A549 (cell line): ENCODE results near the gene PRRX2. TPM values are rescaled to one million over a fixed set of nuclear protein-coding genes. Genes with fewer than 3 reads are reported as not detected.
A peak's percentile ranks its signal among the peaks of the same experiment; 100 is the strongest.

Experiments
- ATAC-seq, 2 experiments: fragments of 200-7000 bp in 1 of 2; fragments of >200 bp in 1 of 2; cut with Nextera tagmentation in 1 of 2; cut with Tn5 transposase in 1 of 2; 3 replicates each; pipeline versions ENCODE4 v1.8.0 to v1.9.1; 2018 to 2020; ENCODE audit warnings: mild to moderate bottlenecking in 1 of 2, moderate library complexity in 1 of 2
- CTCF ChIA-PET: fragments of 300-600 bp; sonication (Branson Sonifier 250); formaldehyde crosslinking; extraction: SDS; loops from one replicate; lab custom pipeline; 2021; ENCODE audit warnings: antibody characterized with exemption, inconsistent platforms; lab: Yijun Ruan, JAX
- POLR2A ChIA-PET: fragments of 350-600 bp; formaldehyde crosslinking; extraction: SDS; loops from one replicate; lab custom pipeline; 2021; ENCODE audit warnings: antibody characterized with exemption, inconsistent platforms; lab: Yijun Ruan, JAX
- DNase-seq, 2 experiments: peaks; one replicate each; pipeline versions ENCODE4 v3.0.0 to v3.0.0-alpha.2; 2011 to 2016; ENCODE audit warnings: low read depth in 1 of 2, low spot score in 1 of 2
- FAIRE-seq: peaks from 2 replicates; lab custom pipeline; 2011; peaks lifted over from hg19 to GRCh38; lab: Jason Lieb, UNC
- H3K27ac ChIP-seq, 2 experiments: fragments of >200 bp; sonication (Bioruptor Twin); formaldehyde crosslinking; 3 replicates each; pipeline ENCODE4 v1.5.1; 2016 to 2017
- H3K4me1 ChIP-seq: fragments of >200 bp; sonication (Bioruptor Twin); formaldehyde crosslinking; 3 replicates; pipeline ENCODE4 v1.6.1; 2016
- H3K4me2 ChIP-seq: fragments of >200 bp; sonication (Bioruptor Twin); formaldehyde crosslinking; 3 replicates; pipeline ENCODE4 v1.6.1; 2016
- H3K4me3 ChIP-seq: fragments of >200 bp; sonication (Bioruptor Twin); formaldehyde crosslinking; 3 replicates; pipeline ENCODE4 v1.5.1; 2016
- H3K9me3 ChIP-seq: fragments of >200 bp; sonication (Bioruptor Twin); formaldehyde crosslinking; 3 replicates; pipeline ENCODE4 v1.6.1; 2016
- BHLHE40 ChIP-seq: IDR thresholded peaks from 2 replicates; pipeline ENCODE4 v1.6.1; 2012; ENCODE audit warnings: low read depth, low read length, inconsistent platforms
- CBX8 ChIP-seq: fragments of 200-600 bp; sonication (generic); IDR thresholded peaks from 2 replicates; pipeline ENCODE4 v1.6.1; 2016
- CEBPB ChIP-seq, 2 experiments: fragments of >200 bp in 1 of 2; sonication (Bioruptor Twin) in 1 of 2; formaldehyde crosslinking in 1 of 2; IDR thresholded peaks; 2 replicates each; pipeline ENCODE4 v1.6.1; 2012 to 2016
- CHD2 ChIP-seq: fragments of 150-350 bp; IDR thresholded peaks from 2 replicates; pipeline ENCODE4 v1.6.1; 2014; ENCODE audit warnings: low read length; ENCODE audit not compliant: partially characterized antibody
- E2F6 ChIP-seq: IDR thresholded peaks from 2 replicates; pipeline ENCODE4 v1.6.1; 2012; ENCODE audit warnings: low read depth, borderline replicate concordance
- ELK1 ChIP-seq: fragments of 150-350 bp; IDR thresholded peaks from 2 replicates; pipeline ENCODE4 v1.6.1; 2014; ENCODE audit warnings: low read depth, mild to moderate bottlenecking, low read length
- HOXA7 ChIP-seq: fragments of 250-450 bp; sonication (Bioruptor Pico); IDR thresholded peaks from 2 replicates; pipeline ENCODE4 v1.5.0; 2020; ENCODE audit warnings: mild to moderate bottlenecking, moderate library complexity
- HOXB5 ChIP-seq: fragments of 250-450 bp; sonication (Bioruptor Pico); IDR thresholded peaks from 2 replicates; pipeline ENCODE4 v1.5.0; 2020; ENCODE audit warnings: mild to moderate bottlenecking, moderate library complexity
- KDM5A ChIP-seq: fragments of 200-600 bp; sonication (generic); IDR thresholded peaks from 2 replicates; pipeline ENCODE4 v1.6.1; 2016; ENCODE audit warnings: antibody characterized with exemption, mild to moderate bottlenecking
- NFE2L2 ChIP-seq: fragments of 150-350 bp; conservative IDR thresholded peaks from 2 replicates; pipeline ENCODE4 v1.6.1; 2014; ENCODE audit warnings: low read length
- NPAS2 ChIP-seq: fragments of 250-450 bp; sonication (Bioruptor Pico); IDR thresholded peaks from 2 replicates; pipeline ENCODE4 v1.8.0; 2022; ENCODE audit warnings: mild to moderate bottlenecking, moderate library complexity, borderline replicate concordance
- RARB ChIP-seq: fragments of 250-450 bp; sonication (Bioruptor Pico); IDR thresholded peaks from 2 replicates; pipeline ENCODE4 v1.8.0; 2021; ENCODE audit warnings: mild to moderate bottlenecking, moderate library complexity
- RCOR1 ChIP-seq: fragments of 150-350 bp; IDR thresholded peaks from 2 replicates; pipeline ENCODE4 v1.6.1; 2014; ENCODE audit warnings: antibody characterized with exemption, low read length, low read depth
- RNF2 ChIP-seq: fragments of 200-600 bp; sonication (generic); IDR thresholded peaks from 2 replicates; pipeline ENCODE4 v1.6.1; 2016; ENCODE audit warnings: low read depth, mild to moderate bottlenecking, antibody characterized with exemption, moderate library complexity, borderline replicate concordance
- SMC3 ChIP-seq: fragments of >200 bp; sonication (Bioruptor Twin); formaldehyde crosslinking; IDR thresholded peaks from 3 replicates; pipeline ENCODE4 v1.6.1; 2018; ENCODE audit warnings: inconsistent platforms
- SREBF2 ChIP-seq: fragments of 450-650 bp; IDR thresholded peaks from 2 replicates; pipeline ENCODE4 v1.6.1; 2014; ENCODE audit warnings: mild to moderate bottlenecking, moderate library complexity
- USF2 ChIP-seq: fragments of 450-650 bp; IDR thresholded peaks from 2 replicates; pipeline ENCODE4 v1.6.1; 2014; ENCODE audit warnings: antibody characterized with exemption
- ZFP36 ChIP-seq: fragments of 450-650 bp; IDR thresholded peaks from 2 replicates; pipeline ENCODE4 v1.6.1; 2014; ENCODE audit warnings: borderline replicate concordance; ENCODE audit not compliant: partially characterized antibody
- ZNF302 ChIP-seq: fragments of 250-450 bp; sonication (Bioruptor Pico); IDR thresholded peaks from 2 replicates; pipeline ENCODE4 v1.9.0; 2021; ENCODE audit warnings: inconsistent platforms, mild to moderate bottlenecking, moderate library complexity
- WGBS: methylation state at CpG from one replicate; pipeline ENCODE4 v1.1.6; 2017; ENCODE audit errors: missing lambda C conversion rate; 5-methylcytosine and 5-hydroxymethylcytosine counted together
- polyA plus RNA-seq, 4 experiments: library from polyadenylated mRNA; depleted of rRNA in 3 of 4; stranded (reverse); fragments of >200 nt; fragmentation: RNase III in 1 of 4; extraction: RNeasy Plus Mini Kit Qiagen cat#74134 plus additional on column Dnase treatment in 1 of 4; gene quantifications; 2 replicates in 3 of 4; 3 replicates in 1 of 4; pipeline ENCODE4 v1.2.3, GENCODE V29; 2011 to 2017

The PRRX2 gene
- polyA plus RNA-seq, 2 of the 4 experiments (the other 2 are of a cell fraction) = 0.90 to 2.7 TPM

- ChIA-PET CTCF (interaction anchor here (1.2 to 2.4 kb wide), 3 partner anchors 9 to 16 kb away, joined by 4 to 10 read pairs (median 5); no protein-coding TSS in a partner anchor), POLR2A (no interaction called here)
- Histone ChIP-seq H3K27ac (peak overlapping the region in 1 of 2 experiments; percentile 85; a peak in 3 of 6 replicates), H3K4me2 (no peak overlapping the region), H3K4me3 (no peak overlapping the region), H3K4me1 (peaks cover 38% of the 10 kb centered on the region), H3K9me3 (no peaks in the 10 kb centered on the region)
- no peak for TF ChIP-seq CBX8
- TF ChIP-seq RCOR1 = no peak
- TF ChIP-seq ZFP36 = no peak
- DNase-seq (no peak), ATAC-seq (no peak), FAIRE-seq (no peak)
- 90% methylated on average over 10 of the region's 11 CpGs for WGBS
These were observed 23.0 kb downstream of the PRRX2 start for GRCh38 chr9:129688285-129689043.

- CTCF ChIA-PET = interaction anchor here (0.6 to 1.4 kb wide), 3 partner anchors 35 to 91 kb away, joined by 3 to 4 read pairs (median 3); no protein-coding TSS in a partner anchor
These were observed 27.1 kb downstream of the PRRX2 start for GRCh38 chr9:129692534-129692933.

GRCh38 chr9:129693741-129694140 is 28.3 kb downstream of the PRRX2 start:
- Histone ChIP-seq H3K27ac (peak overlapping the region in 1 of 2 experiments; percentile 13; a peak in 1 of 6 replicates), H3K4me2 (no peak overlapping the region), H3K4me1 (peaks cover 13% of the 10 kb centered on the region), H3K4me3 (no peak overlapping the region), H3K9me3 (no peaks in the 10 kb centered on the region)
- no peak for DNase-seq
- no peak for ATAC-seq
- ChIA-PET CTCF (interaction anchor here (1.1 to 4.5 kb wide), 2 partner anchors 23 to 43 kb away, joined by 3 to 21 read pairs; no protein-coding TSS in a partner anchor), POLR2A (no interaction called here)
- FAIRE-seq = no peak
- TF ChIP-seq BHLHE40 (no peak), E2F6 (no peak), KDM5A (no peak), NPAS2 (CRISPR knock-in tag) (no peak)
- WGBS = 79% methylated on average over 8 of the region's 8 CpGs

More at GRCh38 chr9:129692534-129692933, 27.1 kb downstream of the PRRX2 start:
- Histone ChIP-seq H3K4me3 (no peak overlapping the region), H3K27ac (no peak overlapping the region), H3K4me2 (no peak overlapping the region), H3K9me3 (no peaks in the 10 kb centered on the region), H3K4me1 (peaks cover 12% of the 10 kb centered on the region)
- WGBS = 76% methylated on average over 5 of the region's 5 CpGs
- ATAC-seq (no peak), FAIRE-seq (no peak), DNase-seq (no peak)
- POLR2A ChIA-PET = no interaction called here
- no peak for TF ChIP-seq NFE2L2
- no peak for TF ChIP-seq SREBF2
- TF ChIP-seq ZNF302 (CRISPR knock-in tag) = no peak
- TF ChIP-seq HOXA7 (CRISPR knock-in tag) = no peak
- TF ChIP-seq USF2 = no peak
- no peak for TF ChIP-seq HOXB5
- TF ChIP-seq CEBPB (IDR thresholded peaks at IDR 0.05) = no peak
- TF ChIP-seq SMC3 = no peak
- TF ChIP-seq RNF2 = no peak
- no peak for TF ChIP-seq CHD2
- TF ChIP-seq RARB = no peak
- no peak for TF ChIP-seq ELK1
